Activated naive CD8-positive, alpha-beta T cell treated with anti-CD3 and anti-CD28 coated beads for 36 hours (primary cell): Measurements from ENCODE around the gene GPR31. TPM values are rescaled to one million over a fixed set of nuclear protein-coding genes. Genes with fewer than 3 reads are reported as not detected.
"Not testable (repeated sequence)": the region's sequence is repeated elsewhere in the genome, so short reads cannot be mapped to it uniquely, and the experiment has no call there.

ENCODE experiments used
- DNase-seq: peaks from one replicate; pipeline ENCODE4 v3.0.0; 2021
- H3K27ac Mint-ChIP-seq: one replicate; pipeline ENCODE4 v1.8.0; 2022; ENCODE audit warnings: mild to moderate bottlenecking, moderate library complexity, mixed read lengths
- H3K27me3 Mint-ChIP-seq: one replicate; pipeline ENCODE4 v1.8.0; 2022; ENCODE audit warnings: mild to moderate bottlenecking, mixed read lengths
- H3K36me3 Mint-ChIP-seq: one replicate; pipeline ENCODE4 v1.8.0; 2021; ENCODE audit warnings: mild to moderate bottlenecking, mixed read lengths
- H3K4me1 Mint-ChIP-seq: one replicate; pipeline ENCODE4 v1.8.0; 2021; ENCODE audit warnings: mixed read lengths
- H3K4me3 Mint-ChIP-seq: one replicate; pipeline ENCODE4 v1.8.0; 2022; ENCODE audit warnings: mild to moderate bottlenecking, moderate library complexity, mixed read lengths
- H3K9me3 Mint-ChIP-seq: one replicate; pipeline ENCODE4 v1.8.0; 2022; ENCODE audit warnings: mixed read lengths
- total RNA-seq, 2 experiments: library from RNA; stranded (reverse); gene quantifications; one replicate each; pipeline ENCODE4 v1.2.3, GENCODE V29; 2021

Gene GPR31
- total RNA-seq, 2 experiments from 2014 or later: not detected

GRCh38 chr6:167178896-167179655 lies 21.3 kb upstream of the GPR31 start:
- H3K27ac Mint-ChIP-seq, DNase-seq, H3K4me3 Mint-ChIP-seq, H3K27me3 Mint-ChIP-seq, H3K36me3 Mint-ChIP-seq, H3K9me3 Mint-ChIP-seq, H3K4me1 Mint-ChIP-seq: not testable (repeated sequence)

- H3K4me3 Mint-ChIP-seq, H3K27ac Mint-ChIP-seq, H3K4me1 Mint-ChIP-seq, DNase-seq, H3K9me3 Mint-ChIP-seq, H3K27me3 Mint-ChIP-seq, H3K36me3 Mint-ChIP-seq: not testable (repeated sequence)
Observed at GRCh38 chr6:167177271-167177670, 19.5 kb upstream of the GPR31 start.

- H3K36me3 Mint-ChIP-seq, H3K4me3 Mint-ChIP-seq, DNase-seq, H3K27ac Mint-ChIP-seq, H3K4me1 Mint-ChIP-seq, H3K9me3 Mint-ChIP-seq: not testable (repeated sequence)
- H3K27me3 Mint-ChIP-seq: peaks cover 21% of the 10 kb centered on the region
Observed at GRCh38 chr6:167172011-167172410, 14.2 kb upstream of the GPR31 start.

GRCh38 chr6:167171300-167171699 lies 13.5 kb upstream of the GPR31 start:
- not testable (repeated sequence) for H3K27ac Mint-ChIP-seq, H3K4me3 Mint-ChIP-seq, DNase-seq, H3K4me1 Mint-ChIP-seq, H3K9me3 Mint-ChIP-seq, H3K36me3 Mint-ChIP-seq
- H3K27me3 Mint-ChIP-seq: peaks cover 21% of the 10 kb centered on the region

- peaks cover 24% of the 10 kb centered on the region for H3K27me3 Mint-ChIP-seq
- not testable (repeated sequence) for DNase-seq, H3K36me3 Mint-ChIP-seq, H3K27ac Mint-ChIP-seq, H3K9me3 Mint-ChIP-seq, H3K4me3 Mint-ChIP-seq, H3K4me1 Mint-ChIP-seq
Observed at GRCh38 chr6:167169867-167170266, 12.1 kb upstream of the GPR31 start.

- H3K9me3 Mint-ChIP-seq, DNase-seq, H3K4me1 Mint-ChIP-seq, H3K27ac Mint-ChIP-seq, H3K36me3 Mint-ChIP-seq, H3K4me3 Mint-ChIP-seq: not testable (repeated sequence)
- peaks cover 24% of the 10 kb centered on the region for H3K27me3 Mint-ChIP-seq
Observed at GRCh38 chr6:167168296-167168695, 10.5 kb upstream of the GPR31 start.

- H3K4me3 Mint-ChIP-seq, DNase-seq, H3K36me3 Mint-ChIP-seq, H3K27ac Mint-ChIP-seq, H3K9me3 Mint-ChIP-seq, H3K4me1 Mint-ChIP-seq: not testable (repeated sequence)
- peaks cover 22% of the 10 kb centered on the region for H3K27me3 Mint-ChIP-seq
Observed at GRCh38 chr6:167167699-167168098, 9.9 kb upstream of the GPR31 start.

- DNase-seq: no peak
- H3K36me3 Mint-ChIP-seq: no peaks in the 10 kb centered on the region
- no peak overlapping the region for H3K27ac Mint-ChIP-seq
- peaks cover 3% of the 10 kb centered on the region for H3K4me1 Mint-ChIP-seq
- H3K4me3 Mint-ChIP-seq: no peak overlapping the region
- no peaks in the 10 kb centered on the region for H3K9me3 Mint-ChIP-seq
- peaks cover 12% of the 10 kb centered on the region for H3K27me3 Mint-ChIP-seq
Observed at GRCh38 chr6:167165858-167166471, 8.2 kb upstream of the GPR31 start.

- no peaks in the 10 kb centered on the region for H3K36me3 Mint-ChIP-seq
- no peak for DNase-seq
- peaks cover 6% of the 10 kb centered on the region for H3K27me3 Mint-ChIP-seq
- no peaks in the 10 kb centered on the region for H3K9me3 Mint-ChIP-seq
- H3K4me1 Mint-ChIP-seq: peaks cover 3% of the 10 kb centered on the region
- no peak overlapping the region for H3K4me3 Mint-ChIP-seq
- H3K27ac Mint-ChIP-seq: no peak overlapping the region
Observed at GRCh38 chr6:167164261-167164660, 6.5 kb upstream of the GPR31 start.

- Mint-ChIP-seq H3K9me3 (no peaks in the 10 kb centered on the region), H3K4me1 (peaks cover 3% of the 10 kb centered on the region), H3K27ac (no peak overlapping the region), H3K4me3 (no peak overlapping the region), H3K36me3 (no peaks in the 10 kb centered on the region), H3K27me3 (peaks cover 3% of the 10 kb centered on the region)
- DNase-seq: no peak
Observed at GRCh38 chr6:167163476-167164011, 5.8 kb upstream of the GPR31 start.

- Mint-ChIP-seq H3K27ac (no peak overlapping the region), H3K9me3 (no peaks in the 10 kb centered on the region), H3K4me1 (peaks cover 3% of the 10 kb centered on the region), H3K4me3 (no peak overlapping the region), H3K36me3 (no peaks in the 10 kb centered on the region), H3K27me3 (peaks cover 3% of the 10 kb centered on the region)
- DNase-seq: no peak
Observed at GRCh38 chr6:167162591-167162990, 4.8 kb upstream of the GPR31 start.

GRCh38 chr6:167161851-167162467 lies 4.2 kb upstream of the GPR31 start:
- no peaks in the 10 kb centered on the region for H3K36me3 Mint-ChIP-seq
- H3K27ac Mint-ChIP-seq: no peak overlapping the region

GRCh38 chr6:167157414-167157813 lies 366 bp downstream of the GPR31 start:
- Mint-ChIP-seq H3K9me3 (no peaks in the 10 kb centered on the region), H3K4me1 (peaks cover 5% of the 10 kb centered on the region), H3K27ac (no peak overlapping the region), H3K4me3 (no peak overlapping the region), H3K36me3 (no peaks in the 10 kb centered on the region), H3K27me3 (no peaks in the 10 kb centered on the region)
- no peak for DNase-seq

More at GRCh38 chr6:167161851-167162467, 4.2 kb upstream of the GPR31 start:
- Mint-ChIP-seq H3K27me3 (peaks cover 3% of the 10 kb centered on the region), H3K9me3 (no peaks in the 10 kb centered on the region), H3K4me3 (no peak overlapping the region), H3K4me1 (peaks cover 3% of the 10 kb centered on the region)
- DNase-seq: no peak

GRCh38 chr6:167154895-167155294 lies 2.9 kb downstream of the GPR31 start:
- Mint-ChIP-seq H3K4me3 (no peak overlapping the region), H3K4me1 (peaks cover 11% of the 10 kb centered on the region), H3K36me3 (no peaks in the 10 kb centered on the region), H3K9me3 (no peaks in the 10 kb centered on the region), H3K27me3 (no peaks in the 10 kb centered on the region), H3K27ac (no peak overlapping the region)
- DNase-seq: no peak

- Mint-ChIP-seq H3K27me3 (no peaks in the 10 kb centered on the region), H3K4me3 (no peak overlapping the region), H3K27ac (no peak overlapping the region), H3K4me1 (peaks cover 11% of the 10 kb centered on the region), H3K36me3 (no peaks in the 10 kb centered on the region), H3K9me3 (no peaks in the 10 kb centered on the region)
- no peak for DNase-seq
Observed at GRCh38 chr6:167154291-167154690, 3.5 kb downstream of the GPR31 start.
